GM19467 (cell line): ENCODE measurements around the gene MUC5B.

Source experiments
- ATAC-seq: cut with Tn5 transposase; IDR thresholded peaks from one replicate; pipeline ENCODE4 v1.9.1; 2021; ENCODE audit warnings: mild to moderate bottlenecking, moderate library complexity; ENCODE audit not compliant: unreplicated experiment

The MUC5B gene

GRCh38 chr11:1307163-1307870 is 84.5 kb downstream of the MUC5B start:
- ATAC-seq: no peak

DNA sequence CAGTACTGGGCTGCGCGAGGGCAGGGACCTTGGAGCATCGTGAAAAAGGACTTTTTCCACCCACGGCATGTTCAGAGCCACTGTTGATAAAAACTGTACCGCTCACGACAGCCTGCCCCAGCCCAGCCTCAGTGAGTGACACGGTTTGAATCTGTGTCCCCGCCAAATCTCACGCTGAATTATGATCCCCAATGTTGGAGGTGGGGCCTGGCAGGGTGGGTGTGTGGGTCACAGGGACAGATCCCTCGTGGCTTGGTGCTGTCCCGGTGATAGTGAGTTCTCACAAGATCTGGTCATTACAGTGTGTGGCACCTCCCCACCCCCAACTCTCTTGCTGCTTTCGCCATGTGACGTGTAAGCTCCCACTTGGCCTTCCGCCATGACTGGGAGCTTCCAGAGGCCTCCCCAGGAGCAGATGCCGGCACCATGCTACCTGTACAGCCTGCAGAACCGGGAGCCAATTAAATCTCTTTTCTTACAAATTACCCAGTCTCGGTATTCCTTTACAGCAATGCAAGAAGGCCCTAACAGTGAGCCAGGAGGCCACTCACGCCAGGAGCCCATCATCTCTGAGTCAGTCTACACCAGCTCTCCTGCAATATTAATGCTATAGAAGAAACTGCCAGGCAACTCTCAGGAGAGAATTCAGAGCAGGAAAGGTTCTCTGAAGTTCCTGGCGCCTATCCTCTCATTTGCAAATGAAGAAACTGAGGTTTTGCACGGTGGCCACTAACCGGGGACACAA is 85.3 kb downstream of the MUC5B start:
- ATAC-seq: no peak

DNA sequence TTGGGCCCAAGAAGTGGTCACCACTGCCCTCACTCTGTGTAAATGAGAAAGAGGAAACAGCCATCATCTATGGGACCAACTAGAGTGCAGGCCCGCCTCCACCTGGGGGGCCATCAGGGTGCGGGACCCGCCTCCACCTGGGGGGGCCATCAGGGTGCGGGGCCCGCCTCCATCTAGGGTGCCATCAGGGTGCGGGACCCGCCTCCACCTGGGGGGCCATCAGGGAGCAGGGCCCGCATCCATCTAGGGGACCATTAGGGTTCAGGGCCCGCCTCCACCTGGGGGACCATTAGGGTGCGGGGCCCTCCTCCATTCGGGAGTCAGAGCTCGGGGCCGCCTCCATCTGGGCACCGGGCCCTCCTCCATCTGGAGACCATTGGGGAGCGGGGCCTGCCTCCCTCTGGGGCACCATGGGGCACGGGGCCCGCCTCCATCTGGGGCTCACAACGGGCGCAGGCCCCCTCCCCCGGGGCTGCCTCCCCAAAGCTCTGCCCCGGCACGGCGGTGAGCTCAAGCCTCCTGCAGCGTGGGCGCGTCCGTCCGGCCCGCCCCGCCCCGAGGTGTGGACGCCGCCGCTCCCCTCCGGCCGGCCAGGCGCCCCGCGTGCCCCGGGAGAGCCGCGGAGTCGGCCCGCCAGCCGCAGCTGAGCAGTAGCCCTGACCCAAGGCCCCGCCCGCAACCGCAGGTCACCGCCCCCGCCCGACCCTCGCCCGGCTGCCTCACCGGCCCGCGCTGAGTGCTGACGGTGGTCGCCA is 86.1 kb downstream of the MUC5B start:
- peak; percentile 32 for ATAC-seq

- ATAC-seq: peak; percentile 62
Observed at GRCh38 chr11:1309498-1310317, 86.8 kb downstream of the MUC5B start, which contains the start of gene TOLLIP. Gene TOLLIP, minus strand, starts transcription at chr11:1309632. Its CDS starts 134 bp downstream, at chr11:1309498.

DNA sequence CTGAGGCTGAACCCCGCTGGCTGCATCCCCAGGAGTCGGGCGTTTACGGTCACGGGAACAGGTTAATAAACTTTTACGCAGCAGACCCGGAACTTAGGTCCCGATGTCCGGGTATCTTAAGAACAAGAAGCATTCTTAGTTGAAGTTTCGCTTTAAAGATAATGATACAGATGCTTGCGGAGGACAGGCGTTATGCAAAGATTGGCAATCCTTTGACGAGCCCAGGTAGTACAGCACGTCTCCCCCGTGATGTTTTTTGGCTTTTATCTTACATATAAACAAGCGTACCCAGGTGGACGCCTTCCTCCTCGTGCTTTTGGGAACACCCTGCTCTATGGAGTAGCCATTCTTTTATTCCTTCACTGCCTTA is 87.4 kb downstream of the MUC5B start:
- ATAC-seq: no peak

- no peak for ATAC-seq
Observed at GRCh38 chr11:1310772-1311468, 88.1 kb downstream of the MUC5B start.
